Endothelial cell of umbilical vein (primary cell): ENCODE data around the gene AGL. TPM values are rescaled to one million over a fixed set of nuclear protein-coding genes. Genes with fewer than 3 reads are reported as not detected.

Source experiments
- BruUV-seq: library from RNA; stranded (reverse); fragments of 400-500 nt; replicated peaks from 2 replicates; lab custom pipeline; 2021; lab: Mats Ljungman, UMichigan
- CTCF ChIA-PET: fragments of 300-600, 350-600 bp; sonication (Branson Sonifier 250); formaldehyde crosslinking; loops from one replicate; lab custom pipeline; 2021; ENCODE audit warnings: antibody characterized with exemption, inconsistent platforms; lab: Charles Lee
- POLR2A ChIA-PET: fragments of 300-600, 350-600 bp; sonication (Branson Sonifier 250); formaldehyde crosslinking; loops from one replicate; lab custom pipeline; 2021; ENCODE audit warnings: antibody characterized with exemption, inconsistent platforms; lab: Charles Lee
- DNase-seq: peaks from one replicate; pipeline ENCODE4 v3.0.0-alpha.2; 2011; ENCODE audit warnings: low read depth, low spot score
- FAIRE-seq: peaks from 2 replicates; lab custom pipeline; 2011; peaks lifted over from hg19 to GRCh38; lab: Jason Lieb, UNC
- H2AFZ ChIP-seq: 2 replicates; pipeline ENCODE4 v1.6.0; 2012; ENCODE audit warnings: low read depth, low read length, control low read depth, inconsistent platforms
- H3K27ac ChIP-seq: 2 replicates; pipeline ENCODE4 v1.5.1; 2011; ENCODE audit warnings: low read depth, mild to moderate bottlenecking, control low read depth, low read length, moderate library complexity; ENCODE audit not compliant: insufficient read depth
- H3K27me3 ChIP-seq, 2 experiments: 2 replicates each; pipeline versions ENCODE4 v1.6.0 to v1.6.1; 2011; ENCODE audit warnings: low read length in 2 of 2, mixed read lengths in 1 of 2; ENCODE audit not compliant: control insufficient read depth in 2 of 2, insufficient read depth in 2 of 2
- H3K36me3 ChIP-seq, 2 experiments: 2 replicates in 1 of 2; 3 replicates in 1 of 2; pipeline ENCODE4 v1.5.1; 2011; ENCODE audit warnings: low read length in 2 of 2, mild to moderate bottlenecking in 1 of 2, moderate library complexity in 1 of 2; ENCODE audit not compliant: control insufficient read depth in 2 of 2, insufficient read depth in 2 of 2; ENCODE audit errors: extremely low read depth in 1 of 2
- H3K4me1 ChIP-seq: 3 replicates; pipeline ENCODE4 v1.5.1; 2011; ENCODE audit warnings: mild to moderate bottlenecking, low read length; ENCODE audit not compliant: control insufficient read depth, insufficient read depth; ENCODE audit errors: extremely low read depth
- H3K4me2 ChIP-seq: 2 replicates; pipeline ENCODE4 v1.6.1; 2011; ENCODE audit warnings: low read length, control low read depth, mixed read lengths; ENCODE audit not compliant: insufficient read depth
- H3K4me3 ChIP-seq, 3 experiments: fragments of 200-600 bp in 1 of 3; sonication (generic), shearing (Covaris generic) in 1 of 3; replicated peaks in 1 of 3; 2 replicates each; pipeline ENCODE4 v1.5.1; 2011 to 2016; ENCODE audit warnings: control low read depth in 3 of 3, low read length in 3 of 3, mild to moderate bottlenecking in 2 of 3, inconsistent platforms in 1 of 3, low read depth in 1 of 3, moderate library complexity in 1 of 3; ENCODE audit not compliant: insufficient read depth in 1 of 3
- H3K79me2 ChIP-seq: 2 replicates; pipeline ENCODE4 v1.6.0; 2012; ENCODE audit warnings: low read length, inconsistent platforms; ENCODE audit not compliant: control insufficient read depth, insufficient read depth
- H3K9ac ChIP-seq: replicated peaks from 2 replicates; pipeline ENCODE3; 2011; ENCODE audit warnings: low read length, control low read depth; ENCODE audit not compliant: insufficient read depth; ENCODE audit errors: extremely low read depth
- H3K9me1 ChIP-seq: replicated peaks from 3 replicates; pipeline ENCODE4 v1.6.0; 2011; ENCODE audit warnings: mild to moderate bottlenecking, low read length; ENCODE audit not compliant: control insufficient read depth, insufficient read depth; ENCODE audit errors: extremely low read depth
- H3K9me3 ChIP-seq: replicated peaks from 2 replicates; pipeline ENCODE4 v1.5.1; 2012; ENCODE audit warnings: low read length, inconsistent platforms; ENCODE audit not compliant: control insufficient read depth, insufficient read depth
- H4K20me1 ChIP-seq: replicated peaks from 2 replicates; pipeline ENCODE3; 2011; ENCODE audit warnings: mild to moderate bottlenecking, low read length; ENCODE audit not compliant: control insufficient read depth, insufficient read depth; ENCODE audit errors: extremely low read depth
- FOS ChIP-seq: IDR thresholded peaks from 2 replicates; pipeline ENCODE4 v1.6.1; 2011; ENCODE audit warnings: mild to moderate bottlenecking, low read length, moderate library complexity, borderline replicate concordance; ENCODE audit not compliant: insufficient read depth
- JUN ChIP-seq: IDR thresholded peaks from 2 replicates; pipeline ENCODE4 v1.6.1; 2011; ENCODE audit warnings: borderline replicate concordance, low read depth; ENCODE audit not compliant: insufficient read length, insufficient read depth
- MAX ChIP-seq: IDR thresholded peaks from 2 replicates; pipeline ENCODE4 v1.6.1; 2011; ENCODE audit not compliant: insufficient read depth, insufficient read length
- MYC ChIP-seq: IDR thresholded peaks from one replicate; pipeline ENCODE4 v1.6.1; 2011; ENCODE audit warnings: mild to moderate bottlenecking, low read depth, low read length
- POLR2AphosphoS5 ChIP-seq: IDR thresholded peaks from 2 replicates; pipeline ENCODE4 v1.6.1; 2012; ENCODE audit warnings: low read depth, mild to moderate bottlenecking, control low read depth, low read length, moderate library complexity; ENCODE audit not compliant: insufficient read depth
- dilution Hi-C: fragments of 300-500 bp; cut with MboI; formaldehyde crosslinking; loops from one replicate; pipeline ENCODE4 v1.15.0; 2019; ENCODE audit warnings: low sequenced_read_pairs; ENCODE audit not compliant: extremely low pct_ligation_motif_present
- intact Hi-C: fragments of 100-400 bp; cut with micrococcal nuclease; formaldehyde crosslinking; loops from one replicate; pipeline ENCODE4 v1.10.0; 2022
- polyA plus RNA-seq, 4 experiments: library from polyadenylated mRNA; depleted of rRNA in 3 of 4; stranded (reverse) in 3 of 4; unstranded in 1 of 4; fragments of >200 nt; gene quantifications; 2 replicates each; pipeline versions ENCODE4 v1.2.1 to v1.2.3, GENCODE V29; 2011 to 2012; ENCODE audit warnings: missing spikeins in 1 of 4
- total RNA-seq: library from RNA; stranded (reverse); gene quantifications from 2 replicates; pipeline ENCODE4 v1.2.3, GENCODE V29; 2021

Gene AGL
- total and polyA plus RNA-seq, 2 donors (not counting 3 experiments of a cell fraction or from before 2014, with no cell fraction given), result 1.5 to 10.7 TPM

- H3K4me1 ChIP-seq, result no peaks in the 10 kb centered on the region
- H2AFZ ChIP-seq, result no peak overlapping the region
- no peak overlapping the region for H3K4me3 ChIP-seq
- dilution Hi-C loops (no loop called here), intact Hi-C loops (no loop called here)
- H3K79me2 ChIP-seq, result no peaks in the 10 kb centered on the region
- ChIA-PET POLR2A (no interaction called here), CTCF (no interaction called here)
- H3K27ac ChIP-seq, result no peak overlapping the region
- FAIRE-seq, result no peak
- H3K27me3 ChIP-seq, result no peaks in the 10 kb centered on the region
- H3K9me3 ChIP-seq, result no peaks in the 10 kb centered on the region
- H4K20me1 ChIP-seq, result no peaks in the 10 kb centered on the region
- H3K9me1 ChIP-seq, result no peaks in the 10 kb centered on the region
- H3K4me2 ChIP-seq, result no peak overlapping the region
- BruUV-seq, result no TSS peak
- no peak overlapping the region for H3K9ac ChIP-seq
- DNase-seq, result no peak
- no peak for TF ChIP-seq MYC
- H3K36me3 ChIP-seq, result no peaks in the 10 kb centered on the region
Observed at GRCh38 chr1:99869304-99869703, 19.1 kb downstream of the AGL start.

- Histone ChIP-seq H3K79me2 (no peaks in the 10 kb centered on the region), H3K4me3 (no peak overlapping the region), H3K9me1 (no peaks in the 10 kb centered on the region), H2AFZ (no peak overlapping the region), H3K9ac (no peak overlapping the region), H3K27ac (no peak overlapping the region), H4K20me1 (no peaks in the 10 kb centered on the region), H3K9me3 (no peaks in the 10 kb centered on the region), H3K36me3 (no peaks in the 10 kb centered on the region), H3K4me1 (no peaks in the 10 kb centered on the region), H3K27me3 (no peaks in the 10 kb centered on the region), H3K4me2 (no peak overlapping the region)
- TF ChIP-seq MAX (no peak), FOS (no peak), JUN (no peak), POLR2AphosphoS5 (no peak)
- intact Hi-C loops, result no loop called here
- BruUV-seq, result no TSS peak
- DNase-seq (no peak), FAIRE-seq (no peak)
- CTCF ChIA-PET, result interaction anchor here (1.1 to 1.8 kb wide), 3 partner anchors 9 to 10 kb away, joined by 4 read pairs; no protein-coding TSS in a partner anchor
- dilution Hi-C loops, result no loop called here
- POLR2A ChIA-PET, result no interaction called here
Observed at GRCh38 chr1:99869723-99870122, 19.6 kb downstream of the AGL start.
